Activated gamma-delta T cell treated with anti-CD3 and anti-CD28 coated beads, Interleukin-2, amount 50 U/mL, for 16 hours (primary cell): ENCODE results near the gene SPATA2.
"Not testable (repeated sequence)": the region's sequence is repeated elsewhere in the genome, so short reads cannot be mapped to it uniquely, and the experiment has no call there.

Experiments
- DNase-seq: peaks from one replicate; pipeline ENCODE4 v3.0.0-alpha.2; 2020; ENCODE audit warnings: low read depth

Gene SPATA2

DNA sequence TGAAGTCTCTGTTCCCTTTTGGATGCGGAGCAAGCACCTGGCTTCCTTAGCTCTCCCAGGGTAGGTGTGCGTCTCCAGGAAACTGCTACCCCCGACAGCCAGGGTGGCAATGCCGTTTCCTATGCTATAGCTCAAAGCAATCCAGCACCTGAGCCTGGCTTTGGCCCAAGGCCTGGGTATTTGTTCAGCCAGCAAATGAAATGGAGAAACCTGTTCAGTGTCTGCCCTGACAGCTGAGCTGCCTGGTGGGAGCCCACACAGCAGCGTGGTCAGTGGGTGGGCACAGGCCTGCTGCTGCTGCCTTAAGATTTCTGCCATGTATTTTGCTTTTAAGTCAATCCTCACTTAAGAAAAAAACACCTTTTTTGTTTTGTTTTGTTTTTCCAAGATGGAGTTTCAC is 13.7 kb downstream of the SPATA2 start:
- DNase-seq, result no peak

DNA sequence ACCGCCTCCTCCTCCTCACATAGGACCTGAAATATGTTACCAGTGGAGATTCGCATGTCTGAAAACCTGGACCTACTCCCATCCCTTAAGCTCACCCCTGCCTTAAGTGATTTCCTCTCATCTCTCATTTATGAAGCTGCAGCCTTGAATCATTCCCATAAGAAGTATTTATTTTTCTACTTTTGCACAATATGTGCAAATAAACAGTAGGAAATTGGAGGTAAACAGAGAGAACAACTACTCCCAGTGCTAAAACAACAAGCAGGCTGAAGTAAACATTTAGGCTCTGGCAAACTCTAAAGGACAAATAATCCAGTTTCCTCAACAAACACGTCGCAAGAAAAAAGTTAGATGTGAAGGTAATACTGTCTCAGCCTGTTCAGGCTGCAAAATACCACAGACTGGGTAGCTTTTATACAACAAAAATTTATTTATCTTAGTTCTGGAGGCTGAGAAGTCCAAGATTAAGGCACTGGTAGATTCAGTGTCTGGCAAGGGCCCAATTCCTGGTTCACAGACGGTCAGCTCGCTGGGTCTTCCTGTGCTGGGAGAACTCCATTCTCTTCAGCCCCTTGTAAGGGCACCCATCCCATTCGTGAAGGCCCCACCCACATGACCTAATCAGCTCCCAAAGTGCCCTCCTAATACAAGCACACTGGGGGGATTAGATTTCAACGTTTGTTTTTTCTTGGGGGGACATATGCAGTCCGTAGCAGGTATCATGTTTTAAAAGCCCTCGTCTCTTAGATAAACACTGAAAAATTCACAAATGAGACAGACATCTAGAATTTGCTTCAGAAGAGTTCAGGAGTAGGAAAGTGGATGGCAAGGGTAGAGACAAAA is 15.6 kb downstream of the SPATA2 start:
- DNase-seq, result no peak

DNA sequence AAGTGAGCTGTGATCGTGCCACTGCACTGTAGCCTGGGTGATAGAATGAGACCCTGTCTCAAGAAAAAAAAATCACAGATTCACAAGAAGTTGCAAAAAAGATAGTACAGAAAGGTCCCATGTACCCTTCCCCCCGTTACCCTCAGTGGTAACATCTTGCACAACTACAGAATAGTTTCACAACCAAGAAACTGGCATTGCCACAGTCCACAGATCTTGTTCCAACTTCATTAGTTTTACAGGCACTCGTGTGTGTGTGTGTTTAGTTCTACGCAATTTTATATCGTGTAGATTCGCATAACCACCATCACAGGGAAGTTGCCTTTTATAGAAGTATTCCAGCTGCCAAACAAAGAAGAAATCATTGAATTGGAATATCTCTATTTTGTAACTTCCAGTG is 19.1 kb downstream of the SPATA2 start:
- no peak for DNase-seq

GRCh38 chr20:49895474-49896093 is 19.7 kb downstream of the SPATA2 start:
- not testable (repeated sequence) for DNase-seq

GRCh38 chr20:49894073-49894470 is 21.3 kb downstream of the SPATA2 start:
- no peak for DNase-seq

DNA sequence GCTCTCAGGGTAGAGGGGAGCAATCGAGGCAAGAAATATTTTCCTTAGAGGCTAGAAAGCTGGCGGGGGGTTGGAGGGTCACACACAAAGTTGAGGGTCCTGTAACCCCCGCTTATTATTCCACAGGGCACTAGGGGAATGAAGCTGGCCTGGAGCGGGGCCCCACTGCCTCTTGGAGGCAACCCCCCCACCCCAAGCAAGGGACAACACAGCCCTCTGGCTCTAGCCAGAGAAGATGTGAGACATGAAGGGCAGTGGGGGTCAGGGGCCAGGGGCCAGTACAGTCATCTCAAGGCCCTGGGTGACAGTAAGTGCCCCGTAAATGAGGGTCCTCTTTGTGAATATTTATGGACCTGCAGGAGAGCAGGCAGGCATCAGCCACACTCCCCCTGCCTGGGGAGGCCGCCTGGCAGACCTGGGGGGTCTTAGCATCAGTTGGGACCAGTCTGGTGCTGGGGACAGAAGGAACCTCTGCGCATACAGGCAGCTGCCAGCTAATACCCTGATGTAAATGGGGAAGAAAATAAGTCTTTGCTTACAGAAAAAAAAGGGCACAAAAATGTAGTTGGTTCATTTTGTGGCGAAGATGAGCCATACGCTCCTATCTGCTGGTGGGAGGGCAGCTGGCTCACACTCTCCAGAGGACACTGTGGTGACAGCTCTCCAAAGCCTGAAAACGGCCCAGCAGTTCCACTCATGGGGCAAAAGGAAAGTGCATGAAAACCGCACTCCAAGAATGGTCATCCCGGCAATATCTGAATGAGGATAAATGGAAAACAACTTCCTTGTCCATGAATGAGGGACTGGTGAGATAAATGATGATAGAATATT is 21.9 kb downstream of the SPATA2 start:
- no peak for DNase-seq

DNA sequence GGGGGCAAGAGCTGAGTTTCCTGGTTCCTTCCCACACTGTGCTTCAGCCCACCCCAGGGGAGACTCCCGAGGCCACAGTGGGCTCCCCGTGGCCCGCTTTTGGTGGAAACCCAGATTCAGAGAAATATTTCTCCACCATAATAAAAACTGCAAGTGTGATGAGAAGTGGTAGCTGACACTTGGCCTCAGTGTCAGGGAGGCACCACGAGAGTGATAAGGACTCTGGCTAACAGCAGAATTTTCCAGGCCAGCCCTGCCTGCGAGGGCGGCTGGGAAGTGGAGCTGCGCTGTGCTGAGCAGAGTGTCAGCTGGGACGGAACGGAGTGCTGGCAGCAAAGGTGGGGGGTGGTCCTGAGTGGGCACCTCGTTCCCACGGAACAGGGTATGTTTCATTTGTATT is 22.5 kb downstream of the SPATA2 start:
- DNase-seq, result no peak

DNA sequence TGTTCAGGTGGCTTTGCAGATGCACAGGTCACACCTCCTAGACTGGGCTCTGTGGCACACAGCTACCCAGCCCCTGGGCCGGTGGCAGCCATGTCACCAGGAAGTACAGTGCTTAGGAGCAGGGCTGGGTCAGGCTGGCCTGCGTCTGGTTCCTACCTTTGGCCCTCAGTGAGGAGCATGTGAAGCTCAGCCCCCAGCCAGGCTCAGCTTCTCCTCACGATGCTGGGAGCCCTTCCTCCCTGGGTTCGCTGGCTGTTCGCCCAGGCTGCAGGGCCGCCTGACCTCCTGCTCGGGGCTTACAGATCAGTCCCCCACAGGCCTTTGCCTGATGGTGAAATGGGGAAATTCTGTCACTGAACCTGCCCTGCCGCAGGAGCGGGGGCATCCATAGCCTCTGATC is 23.1 kb downstream of the SPATA2 start:
- DNase-seq, result no peak

GRCh38 chr20:49891476-49892110 is 23.7 kb downstream of the SPATA2 start:
- DNase-seq, result no peak

GRCh38 chr20:49890471-49891361 is 24.6 kb downstream of the SPATA2 start:
- DNase-seq, result no peak

DNA sequence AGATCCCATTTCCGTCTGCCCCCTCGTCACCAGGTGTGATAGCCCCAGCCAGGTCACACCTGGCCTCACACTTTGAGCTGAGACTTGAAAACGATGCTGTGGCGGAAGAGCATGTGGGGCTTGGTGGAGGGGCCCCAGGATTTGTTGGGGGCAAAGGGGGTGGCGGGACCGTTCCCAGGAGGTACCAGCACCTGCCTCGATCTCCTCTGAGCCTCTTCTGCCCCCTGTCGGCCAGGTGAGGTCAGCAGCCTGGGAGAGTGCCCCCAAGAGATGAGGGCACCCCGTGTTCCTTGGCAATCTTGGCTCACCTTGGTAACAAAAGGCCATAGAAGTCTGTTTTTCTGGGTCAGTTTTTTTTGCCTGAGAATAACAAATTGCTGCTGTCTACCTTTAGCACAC is 25.4 kb downstream of the SPATA2 start:
- DNase-seq, result no peak

- no peak for DNase-seq
These were observed 26.1 kb downstream of the SPATA2 start for GRCh38 chr20:49889001-49889934.

DNA sequence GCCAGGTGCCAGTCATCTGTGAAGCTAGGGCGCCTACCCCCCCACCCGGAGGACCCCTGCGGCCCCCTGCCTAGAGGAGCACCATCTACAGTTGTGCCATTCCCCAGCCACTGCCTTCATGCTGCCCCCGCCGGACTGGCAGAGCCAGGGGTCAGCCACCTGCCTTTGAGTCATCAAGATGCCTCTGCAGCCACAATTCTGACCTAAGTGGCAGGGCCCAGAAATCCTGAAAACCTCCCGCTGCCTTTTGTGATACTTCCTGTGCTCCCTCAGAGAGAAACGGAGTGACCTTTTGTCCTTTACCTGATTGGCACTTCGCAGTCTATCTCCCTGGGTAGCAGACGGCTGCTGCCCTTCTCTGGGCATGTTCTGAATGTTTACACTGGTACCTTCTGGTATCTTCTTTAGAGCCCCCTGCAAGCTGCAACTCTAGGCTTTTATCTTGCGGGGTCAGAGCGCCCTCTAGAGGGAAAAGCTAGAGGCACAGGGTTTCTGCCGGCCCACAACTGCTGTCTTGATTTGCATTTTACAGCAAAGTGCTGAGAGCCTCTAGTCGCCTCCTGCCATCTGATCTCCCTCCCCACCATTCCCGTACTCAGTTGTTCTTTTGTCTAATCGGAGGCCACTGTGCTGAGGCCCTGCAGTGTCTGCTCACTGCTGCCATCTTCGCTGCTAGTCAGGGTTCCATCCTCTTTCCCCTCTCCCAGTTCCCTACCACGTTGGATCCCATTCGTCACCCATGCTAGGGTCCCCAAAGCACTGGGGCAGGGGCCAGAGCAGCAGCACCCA is 26.9 kb downstream of the SPATA2 start:
- peak; percentile 34 for DNase-seq

GRCh38 chr20:49887251-49888211 is 27.8 kb downstream of the SPATA2 start:
- DNase-seq, result no peak

DNA sequence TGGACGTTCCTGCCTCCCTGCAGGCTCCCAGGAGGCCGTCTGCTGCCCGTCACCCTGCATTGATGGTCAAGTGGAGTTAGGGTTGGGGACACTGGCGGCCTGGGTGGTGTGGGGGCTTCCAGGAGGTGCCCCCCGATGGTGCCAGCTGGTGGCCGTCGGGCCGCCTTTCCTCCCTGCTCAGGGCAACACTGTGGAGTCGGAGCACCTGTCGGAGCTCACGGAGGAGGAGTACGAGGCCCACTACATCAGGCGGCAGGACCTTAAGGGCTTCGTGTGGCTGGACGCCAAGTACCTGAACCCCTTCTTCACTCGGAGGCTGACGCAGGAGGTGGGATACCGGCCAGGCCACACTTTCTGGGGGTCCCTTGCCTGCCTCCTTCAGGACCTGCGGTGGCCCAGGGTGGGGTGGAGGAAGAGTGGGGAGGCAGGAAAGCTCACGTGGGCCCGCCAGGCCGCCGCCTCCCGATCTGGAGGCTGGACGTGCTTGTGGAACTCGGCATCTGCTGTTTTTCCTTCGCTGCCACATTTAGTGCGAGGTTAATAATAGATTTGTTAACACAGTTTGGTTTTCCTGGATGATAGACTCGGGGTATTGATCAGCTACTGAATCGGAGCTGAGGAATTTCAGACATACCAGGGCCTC is 28.6 kb downstream of the SPATA2 start:
- no peak for DNase-seq

DNA sequence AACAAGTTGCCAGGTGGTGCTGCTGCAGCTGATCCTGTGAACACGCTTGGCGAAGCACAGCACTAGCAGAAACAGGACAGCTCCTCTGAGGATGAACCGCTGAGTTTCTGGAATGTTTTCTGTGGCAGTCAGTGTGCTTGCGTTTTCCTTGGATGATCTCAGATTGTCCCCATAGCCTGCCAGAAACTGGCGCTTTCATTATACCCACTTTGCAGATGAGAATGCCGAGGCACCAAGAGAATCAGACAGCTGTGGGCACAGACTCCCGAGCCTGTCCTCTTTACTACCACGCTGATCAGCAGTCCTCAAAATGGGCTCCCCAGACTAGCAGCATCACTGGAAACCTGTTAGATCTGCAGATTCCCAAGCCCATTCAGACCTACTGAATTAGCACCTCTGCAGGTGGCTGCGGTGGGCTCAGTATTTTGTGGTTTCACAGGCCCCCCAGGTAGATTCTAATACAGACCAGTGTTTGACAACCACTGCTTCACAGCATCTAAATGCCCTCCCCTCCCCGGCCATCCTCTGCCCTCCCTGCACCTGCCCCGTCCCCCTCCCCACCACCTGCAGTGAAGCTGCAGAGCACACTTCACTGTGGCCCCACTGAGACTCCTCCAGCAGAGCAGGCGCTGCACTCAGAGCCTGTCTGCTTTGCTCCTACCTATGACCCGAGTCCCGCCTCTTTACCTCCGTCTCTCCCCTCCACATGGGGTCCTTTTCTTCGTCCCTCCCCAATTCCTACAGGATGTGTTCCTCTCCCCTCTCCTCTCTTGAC is 29.6 kb downstream of the SPATA2 start:
- DNase-seq, result no peak
